Spinal cord (tissue), 10 donors: ENCODE data around the gene NPPC. TPM values are rescaled to one million over a fixed set of nuclear protein-coding genes. Genes with fewer than 3 reads are reported as not detected.
A peak's percentile ranks its signal among the peaks of the same experiment; 100 is the strongest.

Experiments
- DNase-seq, 6 donors: peaks; one replicate each; pipeline versions ENCODE4 v3.0.0 to v3.0.0-alpha.2; 2013 to 2015; ENCODE audit warnings: low spot score in 6 of 6, low read depth in 4 of 6
- H3K27ac ChIP-seq: one replicate; pipeline ENCODE4 v1.5.1; 2013; ENCODE audit warnings: low read depth, low read length, control low read depth
- H3K27me3 ChIP-seq: one replicate; pipeline ENCODE4 v1.6.1; 2013; ENCODE audit warnings: low read length; ENCODE audit not compliant: control insufficient read depth, insufficient read depth
- H3K36me3 ChIP-seq: one replicate; pipeline ENCODE4 v1.6.1; 2013; ENCODE audit warnings: low read length; ENCODE audit not compliant: control insufficient read depth, insufficient read depth
- H3K4me1 ChIP-seq: one replicate; pipeline ENCODE4 v1.6.1; 2013; ENCODE audit warnings: low read length; ENCODE audit not compliant: control insufficient read depth, insufficient read depth
- H3K4me3 ChIP-seq: one replicate; pipeline ENCODE4 v1.5.1; 2013; ENCODE audit warnings: low read depth, low read length, control low read depth
- H3K9me3 ChIP-seq: one replicate; pipeline ENCODE4 v1.6.1; 2013; ENCODE audit warnings: low read length; ENCODE audit not compliant: control insufficient read depth, insufficient read depth
- WGBS: methylation state at CpG from one replicate; pipeline ENCODE4 v1.1.5; 2013; ENCODE audit warnings: missing lambda C conversion rate; ENCODE audit not compliant: insufficient coverage; 5-methylcytosine and 5-hydroxymethylcytosine counted together
- long read RNA-seq, 4 donors: transcript quantifications; one replicate each; lab custom pipeline, GENCODE V29; 2026
- polyA plus RNA-seq, 2 donors: library from polyadenylated mRNA; unstranded; fragments of 120-200 nt; gene quantifications; one replicate each; pipeline ENCODE4 v1.2.1, GENCODE V29; 2013; ENCODE audit not compliant: insufficient read length in 2 of 2
- total RNA-seq, 2 donors: library from RNA; depleted of rRNA in 1 of 2; stranded (reverse); fragments of 120-200 nt in 1 of 2; fragments of >200 nt in 1 of 2; gene quantifications; one replicate each; pipeline versions ENCODE4 v1.2.3 to v1.2.4, GENCODE V29; 2013 to 2014
- donor health status: healthy.

NPPC gene, protein sequence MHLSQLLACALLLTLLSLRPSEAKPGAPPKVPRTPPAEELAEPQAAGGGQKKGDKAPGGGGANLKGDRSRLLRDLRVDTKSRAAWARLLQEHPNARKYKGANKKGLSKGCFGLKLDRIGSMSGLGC
- total RNA-seq (10 to 100 TPM; 16.6 to 17.9 TPM), polyA plus RNA-seq (10 to 100 TPM; 26.6 to 33.2 TPM)
- long read RNA-seq, donor 1, transcript NPPC-202 (3 exons, 1,051 nt): major isoform, 23 of 48 reads
- long read RNA-seq, donor 1, partial matches to known transcripts: 23 of 48 reads
- long read RNA-seq, donor 1, other reads (novel, unspliced or antisense): 0 of 48 reads
- long read RNA-seq, donor 2, transcript NPPC-202 (3 exons, 1,051 nt): major isoform, 8 of 16 reads
- long read RNA-seq, donor 2, partial matches to known transcripts: 8 of 16 reads
- long read RNA-seq, donor 2, other reads (novel, unspliced or antisense): 0 of 16 reads
- long read RNA-seq, donor 3, partial matches to known transcripts: 0 of 4 reads
- long read RNA-seq, donor 3, other reads (novel, unspliced or antisense): 0 of 4 reads
- long read RNA-seq, donor 4: 0 reads

- under 1% methylated on average over 54 of the region's 54 CpGs for WGBS
- Histone ChIP-seq H3K27me3 (peaks cover 43% of the 10 kb centered on the region), H3K36me3 (peaks cover 8% of the 10 kb centered on the region), H3K9me3 (no peaks in the 10 kb centered on the region), H3K27ac (no peak within 1 kb of the TSS), H3K4me3 (peak within 1 kb of the TSS; percentile 43), H3K4me1 (peaks cover 57% of the 10 kb centered on the region)
- peak; percentile 47 to 94 (median 62) for DNase-seq
Measured at GRCh38 chr2:231926180-231926741, at the start of gene NPPC. TSS of gene NPPC (minus strand) at chr2:231926396. CDS start at chr2:231926249, 147 bp downstream.

DNA sequence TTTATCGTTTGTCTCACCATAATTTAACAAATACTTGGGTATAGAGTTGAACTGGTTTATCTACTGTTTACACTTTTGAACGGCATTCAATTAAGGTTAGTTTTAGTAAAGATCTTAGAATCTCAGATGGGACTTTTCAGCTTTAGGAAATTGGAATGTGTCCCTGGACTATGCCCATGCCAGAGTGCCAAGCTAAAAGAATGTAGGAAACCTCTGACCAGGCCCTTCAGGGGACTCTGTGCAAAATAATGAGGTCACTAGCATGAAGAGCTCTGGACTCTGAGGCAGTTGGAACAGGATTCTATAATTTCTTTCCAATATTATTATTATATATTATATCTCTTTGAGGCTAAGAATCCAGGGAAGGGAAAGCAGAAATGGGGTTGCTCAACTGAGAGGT, 48.8 kb upstream of the NPPC start:
- no peak overlapping the region for H3K27ac ChIP-seq
- no peak overlapping the region for H3K4me3 ChIP-seq
- H3K27me3 ChIP-seq: no peaks in the 10 kb centered on the region
- no CpG with 5 or more reads among the region's 2 CpGs for WGBS
- no peaks in the 10 kb centered on the region for H3K9me3 ChIP-seq
- H3K36me3 ChIP-seq: peaks cover 2% of the 10 kb centered on the region
- no peak for DNase-seq
- H3K4me1 ChIP-seq: no peaks in the 10 kb centered on the region

DNA sequence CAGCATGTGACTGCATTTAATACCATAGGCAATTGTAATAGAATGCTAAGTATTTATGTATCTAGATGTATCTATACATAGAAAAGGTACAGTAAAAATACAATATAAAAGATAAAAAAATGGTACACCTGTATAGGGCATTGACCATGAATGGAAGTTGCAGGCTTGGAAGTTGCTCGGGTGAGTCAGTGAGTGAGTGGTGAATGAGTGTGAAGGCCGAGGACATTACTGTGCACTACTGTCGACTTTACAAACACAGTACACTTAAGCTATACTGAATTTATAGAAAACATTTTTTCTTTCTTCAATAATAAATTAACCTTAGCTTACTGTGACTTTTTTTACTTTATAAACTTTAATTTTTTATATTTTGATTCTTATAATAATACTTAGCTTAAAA, 44.3 kb upstream of the NPPC start:
- H3K36me3 ChIP-seq: no peaks in the 10 kb centered on the region
- H3K4me1 ChIP-seq: no peaks in the 10 kb centered on the region
- no peak for DNase-seq
- peaks cover 1% of the 10 kb centered on the region for H3K9me3 ChIP-seq
- WGBS: no CpG with 5 or more reads among the region's 3 CpGs
- no peak overlapping the region for H3K4me3 ChIP-seq
- H3K27ac ChIP-seq: no peak overlapping the region
- no peaks in the 10 kb centered on the region for H3K27me3 ChIP-seq

DNA sequence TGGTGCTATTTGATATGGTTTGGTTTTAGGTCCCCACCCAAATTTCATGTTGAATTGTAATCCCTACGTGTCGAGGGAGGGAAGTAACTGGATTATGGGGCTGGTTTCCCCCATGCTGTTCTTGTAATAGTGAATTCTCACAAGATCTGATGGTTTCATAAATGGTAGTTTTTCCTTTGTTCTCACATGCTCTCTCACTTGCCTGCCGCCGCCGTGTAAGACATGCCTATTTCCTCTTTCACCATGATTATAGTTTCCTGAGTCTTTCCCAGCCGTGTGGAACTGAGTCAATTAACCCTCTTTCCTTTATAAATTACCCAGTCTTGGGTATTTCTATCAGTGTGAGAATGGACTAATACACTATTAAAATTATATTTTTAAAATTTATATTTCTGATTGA, 42.6 kb upstream of the NPPC start:
- no peak overlapping the region for H3K27ac ChIP-seq
- no peaks in the 10 kb centered on the region for H3K36me3 ChIP-seq
- peaks cover 1% of the 10 kb centered on the region for H3K9me3 ChIP-seq
- no peak for DNase-seq
- no peak overlapping the region for H3K4me3 ChIP-seq
- no peaks in the 10 kb centered on the region for H3K4me1 ChIP-seq
- H3K27me3 ChIP-seq: no peaks in the 10 kb centered on the region
- WGBS: no CpG with 5 or more reads among the region's 6 CpGs

GRCh38 chr2:231966886-231967285, 40.7 kb upstream of the NPPC start:
- 81% methylated on average over 4 of the region's 4 CpGs for WGBS
- Histone ChIP-seq H3K4me3 (no peak overlapping the region), H3K4me1 (peaks cover 3% of the 10 kb centered on the region), H3K9me3 (peaks cover 1% of the 10 kb centered on the region), H3K36me3 (no peaks in the 10 kb centered on the region), H3K27ac (no peak overlapping the region), H3K27me3 (no peaks in the 10 kb centered on the region)
- no peak for DNase-seq

- WGBS: no CpG with 5 or more reads among the region's 1 CpG
Measured at GRCh38 chr2:231965102-231965501, 38.9 kb upstream of the NPPC start.

DNA sequence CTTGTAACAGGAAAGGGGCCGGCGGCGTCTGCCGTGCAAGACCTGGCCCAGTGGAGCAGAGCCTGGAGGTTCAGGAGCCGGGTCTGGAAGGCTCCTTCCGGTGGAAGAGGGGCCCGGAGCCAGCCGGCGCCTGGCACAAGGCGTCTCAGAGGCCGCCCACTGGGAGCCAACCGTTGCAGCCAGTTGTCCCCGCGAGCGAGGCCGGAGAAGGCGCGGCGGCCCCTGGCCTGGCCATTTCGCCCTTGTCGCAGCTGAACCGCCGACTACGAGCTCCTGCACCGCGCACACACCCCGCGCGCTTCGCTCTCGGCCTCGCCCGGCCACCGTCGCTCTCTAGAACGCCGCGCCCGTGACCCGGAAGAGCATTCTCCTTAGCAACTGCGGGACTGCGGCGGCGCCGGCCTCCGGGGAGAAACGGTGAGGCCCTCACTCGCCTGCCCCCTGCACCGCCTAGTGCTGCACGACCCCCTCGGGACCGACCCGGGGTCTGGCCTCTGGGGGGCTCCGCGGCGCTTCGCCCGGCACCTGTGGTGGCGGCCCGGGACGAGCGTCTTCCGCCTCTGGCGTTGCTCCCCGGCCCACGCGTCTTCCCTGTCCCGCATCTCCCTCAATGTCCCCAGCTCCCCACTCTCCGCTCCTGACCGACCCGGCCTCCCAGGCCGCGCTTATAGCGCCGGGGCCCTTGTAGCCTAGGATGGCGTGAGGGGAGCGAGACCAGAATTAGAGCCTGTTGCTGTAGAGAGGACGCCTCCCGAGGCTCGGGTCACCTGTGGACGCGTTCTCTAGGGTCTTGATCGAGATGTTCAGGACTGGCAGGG, 35.4 kb upstream of the NPPC start, which contains the start of gene DIS3L2:
TSS of gene DIS3L2 (plus strand) at position 365 of the 818 bp plus-strand sequence. CDS start 53,215 bp downstream, outside the sequence.
- peak; percentile 75 to 97 (median 82) for DNase-seq
- Histone ChIP-seq H3K9me3 (no peaks in the 10 kb centered on the region), H3K36me3 (no peaks in the 10 kb centered on the region), H3K27ac (peak within 1 kb of the TSS; percentile 50), H3K4me3 (peak within 1 kb of the TSS; percentile 84), H3K4me1 (peaks cover 14% of the 10 kb centered on the region), H3K27me3 (no peaks in the 10 kb centered on the region)
- WGBS: under 1% methylated on average over 71 of the region's 83 CpGs

More at GRCh38 chr2:231965102-231965501, 38.9 kb upstream of the NPPC start:
- no peak for DNase-seq
- H3K27ac ChIP-seq: no peak overlapping the region
- peaks cover 1% of the 10 kb centered on the region for H3K9me3 ChIP-seq
- no peaks in the 10 kb centered on the region for H3K36me3 ChIP-seq
- peaks cover 14% of the 10 kb centered on the region for H3K4me1 ChIP-seq
- H3K27me3 ChIP-seq: no peaks in the 10 kb centered on the region
- H3K4me3 ChIP-seq: no peak overlapping the region

DNA sequence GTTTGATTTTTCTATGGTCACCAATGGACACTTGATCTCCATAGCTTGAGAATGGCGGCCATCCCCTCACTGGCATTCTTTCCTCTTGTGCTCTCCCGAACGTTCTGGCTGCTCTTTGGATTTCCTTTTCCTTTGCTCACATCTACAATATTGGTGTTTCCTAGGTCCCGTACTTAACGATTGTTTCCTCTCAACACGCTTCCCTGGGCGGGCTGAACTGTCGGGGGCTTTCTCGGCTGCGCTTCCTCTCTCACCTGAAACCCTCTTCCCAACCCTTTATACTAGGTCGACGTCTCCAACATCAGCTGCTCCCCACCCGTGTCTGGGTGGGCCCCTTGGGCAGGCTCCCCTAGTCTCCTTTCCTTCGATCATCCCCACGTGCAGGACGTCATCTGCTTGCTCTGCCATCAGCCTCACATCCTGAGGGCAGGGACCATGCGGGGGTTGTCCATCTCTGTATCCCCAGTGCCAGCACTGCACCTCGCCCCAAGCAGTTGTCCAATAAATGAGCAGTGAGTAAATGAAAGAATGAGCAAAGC, 34.7 kb upstream of the NPPC start:
- 51% methylated on average over 15 of the region's 18 CpGs for WGBS

More for the DNA sequence above, 34.7 kb upstream of the NPPC start:
- H3K9me3 ChIP-seq: no peaks in the 10 kb centered on the region
- no peaks in the 10 kb centered on the region for H3K36me3 ChIP-seq
- H3K4me3 ChIP-seq: peak overlapping the region; percentile 84
- peaks cover 14% of the 10 kb centered on the region for H3K4me1 ChIP-seq
- H3K27ac ChIP-seq: peak overlapping the region; percentile 50
- no peak for DNase-seq
- no peaks in the 10 kb centered on the region for H3K27me3 ChIP-seq
